ENCODE measurements around the gene VANGL2.

VANGL2 gene

DNA sequence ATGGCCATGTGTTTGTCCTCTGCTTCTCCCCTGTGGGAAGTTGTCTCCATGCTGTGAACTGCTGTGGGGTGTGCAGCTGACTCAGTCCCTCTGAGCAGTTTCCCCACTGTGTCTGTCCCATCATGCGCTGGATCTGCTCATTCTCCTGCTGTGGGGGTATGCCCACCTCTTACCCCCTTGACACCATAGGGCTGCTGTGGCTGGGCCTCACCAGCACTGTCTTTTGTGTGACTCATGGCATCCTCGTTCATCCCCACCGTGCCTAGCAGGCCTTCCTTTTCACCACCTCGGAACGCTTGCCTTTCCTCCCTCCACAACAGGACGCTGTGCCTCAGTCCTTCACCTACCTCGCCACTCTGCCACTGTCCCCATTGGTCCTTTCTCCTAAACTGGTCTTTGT, 27.3 kb downstream of the VANGL2 start:
- no peak for DNase-seq (ENCODE audit: low spot score)

DNA sequence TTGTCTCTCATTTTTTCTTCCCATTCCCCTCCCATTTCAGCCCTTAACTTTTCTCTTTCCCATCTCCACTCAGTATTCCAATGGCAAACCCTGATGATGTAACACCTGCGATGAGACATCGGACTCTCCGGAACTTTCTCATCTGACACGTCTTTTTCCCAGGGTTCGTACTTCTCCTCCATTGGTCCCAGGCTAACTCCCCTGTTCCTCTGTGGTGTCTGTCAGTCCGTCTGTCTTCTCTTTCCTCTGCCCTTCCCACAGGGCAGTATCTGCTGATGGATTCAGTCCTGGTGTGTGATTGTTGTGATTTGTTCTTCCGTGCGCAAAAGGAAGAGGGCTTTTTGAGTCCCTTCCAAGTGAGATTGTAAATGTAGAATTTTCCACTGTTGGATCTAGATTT, 27.7 kb downstream of the VANGL2 start:
- no peak for DNase-seq (ENCODE audit: low spot score)

DNA sequence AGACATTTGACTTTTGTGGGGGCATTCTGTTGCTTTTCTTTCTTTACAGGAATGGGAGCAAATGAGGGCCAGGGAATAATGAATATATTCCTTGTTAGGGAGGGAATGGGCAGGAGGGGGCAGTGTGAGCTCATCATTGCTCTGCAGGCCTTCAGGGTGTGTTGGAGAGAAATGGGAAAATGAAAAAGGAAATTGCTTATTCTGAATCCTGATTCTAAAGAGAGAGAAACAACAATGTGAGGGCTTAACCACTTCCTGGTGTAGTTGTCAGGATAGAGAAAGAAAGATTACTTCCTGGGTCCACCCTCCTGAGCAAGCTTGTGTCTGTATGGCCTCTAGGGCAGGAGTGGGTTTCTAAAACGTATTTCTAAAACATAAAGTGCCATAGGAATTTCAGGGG, 28.3 kb downstream of the VANGL2 start:
- DNase-seq (ENCODE audit: low spot score), result no peak

DNA sequence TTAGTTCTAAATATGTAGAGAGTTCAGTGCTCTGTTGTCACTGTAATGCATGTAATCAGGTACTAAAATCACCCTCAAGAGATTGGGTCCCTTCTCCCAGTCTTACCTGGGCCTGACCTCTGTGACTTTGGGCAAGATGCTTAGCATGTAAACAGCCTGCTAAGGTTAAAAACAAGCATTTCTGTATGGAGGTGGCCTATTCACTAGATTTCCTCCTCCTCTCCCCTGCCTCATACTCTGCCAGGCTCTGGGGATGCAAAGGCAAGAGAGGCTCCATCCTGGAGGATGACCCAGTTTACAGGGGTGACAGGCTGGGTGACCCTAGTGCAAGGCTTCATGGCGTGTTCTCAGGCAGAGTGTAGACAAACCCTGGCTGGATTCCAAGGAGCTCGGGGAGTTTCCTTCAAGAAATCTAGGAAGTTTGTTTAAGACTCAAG, 28.8 kb downstream of the VANGL2 start:
- DNase-seq (ENCODE audit: low spot score), result no peak

DNA sequence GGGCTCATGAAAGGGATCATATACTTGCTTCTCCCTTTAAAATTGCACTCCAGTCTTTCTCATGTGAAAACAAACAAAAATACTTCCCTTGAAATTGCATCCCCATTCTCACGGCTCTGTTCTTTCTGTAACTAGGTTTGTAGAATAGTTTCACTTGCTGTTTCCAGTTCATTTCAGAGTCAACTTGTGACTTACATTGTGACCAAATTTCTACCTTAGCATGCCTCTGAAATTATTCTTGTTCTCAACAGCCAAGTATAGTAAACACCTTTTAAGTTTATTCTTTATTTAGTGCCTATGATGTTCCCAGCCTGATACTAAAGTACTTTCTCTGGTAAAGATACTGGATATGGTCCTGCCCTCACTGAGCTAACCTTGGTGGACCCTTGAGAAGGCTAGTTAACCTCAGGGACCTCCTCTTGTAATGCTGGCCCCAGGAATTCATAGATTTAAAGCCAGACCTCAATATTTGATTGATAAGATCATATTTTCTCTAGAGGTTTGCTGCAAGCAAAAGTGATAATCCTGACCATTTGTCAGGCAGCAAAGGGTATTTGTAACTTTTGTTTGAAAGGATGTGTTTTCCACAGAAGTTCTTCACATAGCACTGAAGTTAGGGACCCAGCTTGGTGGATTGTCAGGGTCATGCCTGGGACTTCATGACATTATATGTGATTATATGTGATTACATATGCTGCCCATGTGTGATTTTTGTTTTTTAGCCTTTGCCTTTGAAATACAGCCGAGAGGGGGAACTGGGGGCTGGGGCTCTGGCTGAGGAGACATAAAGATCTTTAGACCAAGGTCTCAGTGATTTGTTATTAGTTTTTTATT, 29.6 kb downstream of the VANGL2 start:
- no peak for DNase-seq (ENCODE audit: low spot score)

DNA sequence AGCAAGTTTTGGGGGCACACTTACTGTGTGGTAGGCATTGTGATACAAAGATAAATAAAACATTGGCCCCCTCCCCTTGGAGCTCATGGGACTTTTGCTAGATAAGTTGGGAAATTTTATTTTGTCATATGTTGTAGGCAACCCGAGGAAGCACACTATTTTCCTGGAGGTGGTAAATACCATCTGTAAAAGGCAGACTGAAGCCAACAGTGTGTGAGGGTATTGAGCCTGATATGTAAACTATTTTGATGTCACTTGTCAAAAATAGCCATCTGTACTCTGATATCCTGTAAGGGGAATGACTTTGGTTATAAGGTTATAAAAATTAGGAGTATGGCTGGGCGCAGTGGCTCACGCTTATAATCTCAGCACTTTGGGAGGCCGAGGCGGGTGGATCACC, 30.6 kb downstream of the VANGL2 start:
- DNase-seq (ENCODE audit: low spot score), result no peak

DNA sequence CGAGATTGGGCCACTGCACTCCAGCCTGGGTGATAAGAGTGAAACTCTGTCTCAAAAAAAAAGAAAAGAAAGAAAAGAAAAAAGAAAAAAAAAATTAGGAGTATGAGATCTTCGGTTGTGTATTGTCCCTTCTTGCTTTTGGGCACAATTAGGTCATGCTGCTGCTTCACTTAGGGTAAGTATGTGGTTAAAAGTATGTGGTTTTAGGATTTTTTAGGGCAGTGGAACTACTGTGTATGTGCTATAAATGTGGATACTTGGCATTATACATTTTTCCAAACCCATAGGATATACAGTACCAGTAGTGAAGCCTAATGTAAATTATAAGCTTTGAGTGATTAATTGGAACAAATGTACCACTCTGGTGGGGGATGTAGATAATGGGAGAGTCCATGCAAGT, 31.2 kb downstream of the VANGL2 start:
- no peak for DNase-seq (ENCODE audit: low spot score)

DNA sequence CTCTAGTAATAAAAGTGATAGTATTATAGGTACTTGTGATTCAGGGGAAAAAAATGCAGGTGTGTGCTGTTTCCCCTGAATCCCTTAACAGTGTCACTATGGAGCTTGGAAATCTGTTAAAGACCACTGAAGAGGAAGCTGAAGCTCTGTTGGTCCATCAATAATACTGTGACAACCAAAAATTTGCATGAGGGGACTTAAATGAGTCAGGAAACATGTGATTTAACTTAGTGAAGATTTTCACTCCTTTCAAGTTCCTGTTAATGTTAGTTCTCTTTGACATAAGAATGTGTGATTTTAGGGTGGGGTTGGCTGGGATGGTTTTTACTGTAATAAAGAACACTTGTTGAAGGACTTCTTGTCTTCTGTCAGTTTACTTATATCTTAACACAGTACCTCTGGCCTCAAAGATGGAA, 32.0 kb downstream of the VANGL2 start:
- DNase-seq (ENCODE audit: low spot score), result no peak

DNA sequence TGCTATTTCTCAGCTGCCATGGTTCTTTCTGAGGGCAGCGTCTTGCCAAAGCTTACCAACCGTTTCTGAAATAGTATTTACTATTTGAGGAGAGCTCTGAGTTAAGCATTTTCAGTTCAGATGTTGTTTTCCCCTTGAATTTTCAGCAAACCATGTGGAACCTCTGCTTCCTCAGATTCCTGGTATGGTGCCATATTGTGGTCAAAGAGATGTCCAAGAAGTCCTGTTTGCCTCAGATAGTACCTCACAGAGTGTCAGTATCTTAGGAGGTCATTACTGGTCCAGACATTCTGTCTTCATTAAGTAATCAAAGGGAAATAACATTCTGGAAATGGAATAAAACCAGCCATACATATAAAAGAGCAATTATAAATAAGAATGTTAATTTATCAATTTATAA, 36.6 kb downstream of the VANGL2 start:
- DNase-seq (ENCODE audit: low spot score), result no peak

DNA sequence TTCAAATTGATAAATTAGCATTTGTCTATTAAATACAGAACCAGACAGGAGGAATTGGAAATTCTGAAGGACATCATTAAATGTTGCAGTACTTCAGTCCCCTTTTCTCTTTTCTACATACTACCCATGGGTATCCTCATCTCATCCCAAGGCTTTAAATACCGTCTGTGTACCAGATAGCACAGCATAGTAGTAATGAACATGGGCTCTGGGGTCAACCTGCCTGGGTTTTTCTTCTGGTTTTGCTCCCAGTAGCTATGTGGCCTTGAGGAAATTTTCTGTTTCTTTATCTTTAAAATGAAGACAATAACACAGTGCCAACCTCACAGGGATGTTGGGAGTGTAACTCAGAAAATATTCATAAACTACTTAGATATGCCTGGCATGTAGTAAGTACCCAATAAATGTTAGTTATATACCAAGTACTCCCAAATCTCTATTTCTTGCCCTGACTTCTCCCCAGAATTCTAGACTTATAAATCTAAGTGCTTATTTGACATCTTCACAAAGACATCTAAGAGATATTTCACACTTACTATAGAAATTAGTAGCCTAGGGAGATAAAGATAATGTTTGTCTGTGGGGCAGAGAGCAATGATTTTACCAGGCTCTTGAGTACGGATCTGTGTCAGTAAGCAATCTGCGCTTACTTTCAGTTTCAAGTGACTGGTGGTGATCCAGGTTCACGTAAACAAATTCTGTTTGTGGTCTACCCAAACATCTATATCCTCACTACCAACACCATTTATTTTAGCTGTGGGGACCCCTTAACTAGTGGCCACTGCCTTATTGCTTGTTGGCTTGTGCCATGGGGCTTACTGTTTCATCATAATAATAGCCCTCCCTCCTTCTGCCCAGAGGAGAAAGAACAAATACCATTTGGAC, 37.3 kb downstream of the VANGL2 start:
- no peak for DNase-seq (ENCODE audit: low spot score)

DNA sequence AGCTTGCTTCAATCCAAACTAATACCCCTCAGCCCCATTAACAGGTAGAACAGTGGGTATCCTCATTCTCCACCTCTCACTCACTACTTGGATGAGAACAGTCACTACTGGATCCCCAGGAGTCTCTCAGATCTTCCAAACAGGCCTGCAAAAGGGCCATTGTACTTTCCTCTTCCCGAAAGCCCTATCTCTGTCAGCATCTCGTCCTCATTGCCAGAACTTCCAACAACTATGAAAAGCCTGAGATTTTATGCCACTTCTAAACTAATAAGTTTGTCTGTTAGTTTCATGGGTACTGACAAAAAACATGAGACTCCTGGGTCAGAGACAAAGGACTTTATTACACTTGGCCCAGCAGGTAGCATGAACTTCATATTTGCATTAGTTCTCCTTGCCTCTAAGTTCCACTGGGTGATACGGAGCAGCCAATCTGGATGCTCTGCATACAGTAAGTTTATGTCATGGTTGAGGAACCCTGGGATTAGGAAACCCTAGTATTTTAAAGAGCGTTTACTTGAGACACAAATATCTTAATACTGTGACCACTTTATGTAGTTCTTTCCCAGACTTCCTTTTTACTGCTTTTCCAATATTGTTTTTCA, 38.1 kb downstream of the VANGL2 start:
- DNase-seq (ENCODE audit: low spot score), result no peak

DNA sequence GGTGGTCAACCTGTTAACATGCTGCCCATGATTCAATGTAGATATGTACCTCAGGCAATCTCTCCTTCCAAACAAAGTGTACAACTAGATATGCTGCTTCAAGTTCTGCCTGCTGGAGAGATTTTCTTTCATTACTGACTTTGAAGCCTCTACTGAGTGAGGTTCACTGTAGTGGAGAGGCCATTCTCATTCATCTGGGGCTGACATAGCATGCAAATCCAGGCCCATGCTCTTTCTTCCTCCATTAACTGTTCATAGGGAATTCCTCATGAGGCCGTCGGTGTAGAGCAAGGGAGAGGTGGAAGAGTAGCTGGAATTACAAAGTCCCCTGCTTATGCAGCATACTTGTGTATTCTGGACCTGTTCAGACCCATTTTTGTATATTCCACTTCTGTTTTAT, 38.6 kb downstream of the VANGL2 start:
- no peak for DNase-seq (ENCODE audit: low spot score)

DNA sequence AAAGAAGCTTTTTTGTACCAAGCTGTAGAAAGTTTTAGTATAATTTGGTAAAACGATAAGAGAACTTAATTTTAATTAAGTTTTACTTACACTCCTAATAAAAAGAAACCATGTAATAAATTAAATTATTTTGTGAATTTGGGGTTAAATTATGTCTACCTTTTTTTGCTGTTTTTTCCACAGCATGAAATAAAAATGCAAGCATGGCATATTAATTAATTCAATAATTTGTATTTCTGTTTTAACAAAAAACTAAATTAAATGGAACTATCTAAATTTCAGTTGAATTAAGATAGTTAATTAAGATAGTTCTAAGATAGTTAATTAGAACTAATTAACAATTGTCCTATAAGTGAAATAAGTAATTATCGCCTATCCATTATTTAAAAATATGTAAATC, 39.4 kb downstream of the VANGL2 start:
- no peak for DNase-seq (ENCODE audit: low spot score)

DNA sequence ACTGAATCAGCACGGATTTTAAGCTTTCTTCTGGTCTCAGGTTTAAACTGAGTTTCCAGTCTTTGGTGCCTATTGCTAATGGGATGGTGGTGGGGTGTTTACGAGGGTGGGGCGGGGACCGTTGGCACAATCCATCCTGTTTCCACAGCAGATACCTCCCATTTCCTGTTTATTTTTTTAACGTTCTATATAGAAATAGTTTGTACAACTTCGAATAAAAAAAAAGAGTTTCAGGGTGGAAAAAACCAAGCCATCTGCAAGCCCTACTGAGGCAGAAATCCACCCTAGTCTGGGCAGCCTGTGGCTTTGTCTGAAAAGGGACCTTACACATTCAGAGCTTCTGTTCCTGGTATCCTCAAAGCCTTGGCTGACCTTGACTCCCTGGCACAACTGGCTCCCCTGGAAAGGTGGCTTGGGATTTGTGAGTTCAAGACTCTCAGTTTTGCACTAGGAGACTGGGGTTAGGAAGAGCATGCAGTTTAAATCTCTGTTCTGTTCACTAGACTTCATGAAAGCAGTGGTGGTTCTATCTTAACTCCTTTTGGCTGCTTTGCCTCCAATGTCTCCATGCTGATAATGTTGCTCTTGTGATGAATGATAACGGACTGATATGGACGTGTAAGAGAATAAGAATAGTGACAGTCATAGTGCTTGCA, 46.7 kb downstream of the VANGL2 start:
- DNase-seq (ENCODE audit: low spot score), result no peak

DNA sequence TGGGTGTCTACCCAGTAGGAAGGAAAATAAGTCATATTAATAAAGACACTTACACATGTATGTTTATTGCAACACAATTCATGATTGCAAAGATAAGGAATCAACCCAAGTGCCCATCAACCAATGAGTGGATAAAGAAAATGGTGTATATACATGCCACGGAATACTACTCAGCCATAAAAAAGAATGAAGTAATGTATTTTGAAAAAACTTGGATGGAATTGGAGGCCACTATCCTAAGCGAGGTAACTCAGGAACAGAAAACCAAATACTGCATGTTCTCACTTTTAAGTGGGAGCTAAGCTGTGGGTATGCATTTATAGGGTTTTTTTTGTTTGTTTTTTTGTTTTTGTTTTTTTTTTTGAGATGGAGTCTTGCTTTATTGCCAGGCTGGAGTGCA, 49.1 kb downstream of the VANGL2 start:
- DNase-seq (ENCODE audit: low spot score), result no peak

DNA sequence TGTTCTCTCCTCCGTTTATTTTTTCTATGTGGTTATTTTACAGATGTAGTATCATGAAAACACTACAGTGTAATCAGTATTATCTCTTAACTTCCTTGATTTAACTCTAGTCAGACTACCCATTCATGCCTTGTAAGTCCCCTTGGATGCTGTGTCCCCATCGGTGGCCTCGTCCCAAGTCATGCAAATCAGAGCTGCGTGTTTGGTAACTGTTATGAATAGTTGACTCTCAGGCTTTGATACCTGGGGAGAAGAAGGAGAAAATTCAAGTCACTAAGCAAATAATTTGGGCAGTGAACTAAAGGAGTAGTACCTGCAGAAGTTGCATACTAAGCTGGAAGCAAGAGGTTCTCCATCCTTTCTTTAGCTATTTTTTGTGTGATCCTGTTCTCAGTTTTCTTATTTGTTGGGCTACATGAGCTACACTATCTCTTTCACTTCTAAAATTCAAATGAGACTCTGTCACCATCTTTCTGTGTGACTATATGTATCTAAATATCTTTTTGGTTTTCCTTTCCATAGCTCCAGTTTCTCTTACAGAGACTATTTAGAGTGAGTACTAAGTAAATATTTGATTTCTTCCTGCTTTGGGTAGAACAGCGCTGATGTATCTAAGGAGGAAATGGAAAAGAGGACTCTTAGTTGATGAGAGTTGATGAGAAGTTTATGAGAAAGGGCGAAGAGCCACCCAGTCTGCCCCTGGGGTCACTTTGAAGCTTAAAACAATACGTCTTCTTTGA, 50.9 kb downstream of the VANGL2 start:
- no peak for DNase-seq (ENCODE audit: low spot score)

DNA sequence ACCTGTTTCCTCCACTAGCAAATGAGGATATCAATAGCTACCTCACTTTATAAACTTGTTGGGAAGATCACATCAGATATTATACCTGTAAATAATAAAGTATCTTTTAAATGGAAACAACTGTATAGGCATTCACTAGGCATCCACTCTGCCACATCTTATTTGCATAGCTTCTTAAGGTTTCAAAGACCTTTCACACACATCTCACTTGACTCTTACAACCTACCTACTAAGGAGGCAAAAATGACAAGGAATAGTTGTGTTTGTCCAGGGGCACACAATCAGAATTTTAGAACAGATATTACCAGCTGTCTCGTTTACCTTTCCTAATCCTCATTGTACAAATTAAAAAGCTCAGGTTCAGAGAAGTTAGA, 51.5 kb downstream of the VANGL2 start:
- no peak for DNase-seq (ENCODE audit: low spot score)

DNA sequence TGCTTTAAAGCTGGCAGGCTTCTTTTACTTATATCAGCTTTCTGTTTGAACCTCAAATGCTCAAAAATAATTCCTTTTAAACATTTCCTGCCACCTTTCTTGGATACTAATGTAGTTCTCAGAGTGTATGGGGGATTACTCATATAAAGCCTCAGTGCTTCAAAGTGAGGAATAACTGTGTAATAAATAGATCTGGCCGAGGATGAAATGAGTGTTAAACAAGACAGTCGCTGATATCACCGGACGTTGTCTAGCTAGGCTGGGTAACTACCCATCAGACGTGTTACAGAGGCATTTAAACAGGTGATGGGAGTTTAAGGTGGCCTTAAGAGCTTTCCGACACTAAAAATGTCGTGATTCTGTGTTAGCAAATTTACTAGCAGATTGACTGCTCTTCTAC, 53.1 kb downstream of the VANGL2 start:
- no peak for DNase-seq (ENCODE audit: low spot score)

DNA sequence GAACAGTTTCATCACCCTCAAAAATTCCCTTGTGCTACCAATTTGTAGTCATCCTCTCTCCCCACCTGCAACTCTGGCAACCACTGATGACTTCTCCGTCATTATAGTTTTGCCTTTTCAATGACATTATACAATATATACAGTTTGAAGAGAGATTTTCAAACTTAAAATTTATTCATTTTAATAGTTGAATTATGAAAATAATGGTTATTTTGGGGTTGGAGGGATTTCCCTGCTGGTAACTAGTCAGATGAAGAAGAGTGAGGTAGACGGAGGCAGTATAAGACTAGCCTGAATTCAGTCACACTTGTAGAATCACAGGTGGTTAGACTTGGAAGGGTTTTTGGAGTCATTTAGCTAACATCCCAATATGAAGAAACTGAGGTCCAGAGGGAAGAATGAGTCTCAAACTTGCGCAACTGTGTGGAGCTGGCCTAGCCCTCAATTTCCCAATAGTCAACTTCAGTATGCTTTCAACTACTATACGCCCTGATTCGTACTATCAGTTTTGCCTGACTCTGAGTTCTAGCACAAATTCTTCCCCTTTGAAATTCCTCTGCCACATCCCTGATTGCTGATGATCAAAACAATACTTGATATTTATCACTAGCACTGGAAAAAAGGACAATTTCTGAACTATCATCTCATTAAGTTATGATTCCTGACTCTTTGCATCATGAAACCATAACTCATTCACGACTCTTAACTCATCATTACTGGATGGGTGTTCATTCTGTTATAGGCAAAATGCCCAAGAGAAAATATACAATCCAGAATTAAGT, 54.2 kb downstream of the VANGL2 start:
- DNase-seq (ENCODE audit: low spot score), result no peak

DNA sequence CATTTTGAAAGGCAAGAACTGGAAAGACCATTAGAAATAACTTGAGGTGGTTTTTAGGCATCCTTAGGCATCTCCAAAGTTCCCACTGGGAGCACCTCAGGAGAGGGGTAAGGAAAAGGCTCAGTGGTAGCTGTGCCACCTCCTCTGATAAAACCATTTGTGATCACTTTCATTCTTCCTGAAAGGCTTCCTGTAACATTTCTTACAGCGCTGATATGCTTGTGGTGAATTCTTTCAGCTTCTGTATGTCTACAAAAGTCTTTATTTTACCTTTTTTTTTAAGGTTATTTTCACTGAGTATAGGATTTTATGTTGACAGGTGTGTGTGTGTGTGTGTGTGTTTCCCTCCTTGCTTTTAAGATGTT, 54.8 kb downstream of the VANGL2 start:
- no peak for DNase-seq (ENCODE audit: low spot score)

DNA sequence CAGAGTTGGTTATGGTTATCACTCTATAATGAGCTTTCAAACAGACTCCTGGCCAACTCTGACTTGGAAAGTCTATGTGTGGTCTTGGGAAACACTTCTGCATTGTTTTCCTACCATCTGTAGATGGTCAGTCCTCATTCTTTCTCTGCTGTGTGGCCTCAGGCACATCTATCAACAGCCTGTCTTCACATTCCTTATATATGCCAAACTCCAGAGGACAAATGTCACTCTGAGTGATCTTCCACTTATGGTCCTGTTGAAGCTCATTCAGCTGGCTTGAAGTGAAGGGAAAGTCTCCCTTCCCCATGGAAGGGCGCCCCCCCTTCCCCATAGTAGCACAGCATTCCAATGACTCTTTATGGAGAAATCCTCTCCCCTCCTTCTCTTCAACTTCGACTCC, 58.7 kb downstream of the VANGL2 start:
- DNase-seq (ENCODE audit: low spot score), result no peak

Measured in SK-N-DZ (cell line).